GM03348 (cell line): ENCODE results near the gene MORN2.

Experiments used
- DNase-seq: peaks from one replicate; pipeline ENCODE4 v3.0.0; 2012; ENCODE audit warnings: low spot score

The MORN2 gene

GRCh38 chr2:38889575-38889974 is 13.8 kb downstream of the MORN2 start, which contains the start of gene ARHGEF33:
Gene ARHGEF33 (plus strand): TSS chr2:38889875. CDS start chr2:38919448, 29,573 bp downstream.
- DNase-seq: no peak

- no peak for DNase-seq
These were observed 17.0 kb downstream of the MORN2 start for GRCh38 chr2:38892819-38893218.

- no peak for DNase-seq
These were observed 22.5 kb downstream of the MORN2 start for GRCh38 chr2:38898256-38898655.

GRCh38 chr2:38900726-38901125 is 24.9 kb downstream of the MORN2 start:
- no peak for DNase-seq

- no peak for DNase-seq
These were observed 29.5 kb downstream of the MORN2 start for GRCh38 chr2:38905251-38905650.

- DNase-seq: no peak
These were observed 31.5 kb downstream of the MORN2 start for GRCh38 chr2:38907242-38907641.

- no peak for DNase-seq
These were observed 32.2 kb downstream of the MORN2 start for GRCh38 chr2:38907743-38908562.

- no peak for DNase-seq
These were observed 34.1 kb downstream of the MORN2 start for GRCh38 chr2:38909872-38910271.

- DNase-seq: no peak
These were observed 35.4 kb downstream of the MORN2 start for GRCh38 chr2:38911191-38911590.

- DNase-seq: no peak
These were observed 36.8 kb downstream of the MORN2 start for GRCh38 chr2:38912619-38913018.

- no peak for DNase-seq
These were observed 46.6 kb downstream of the MORN2 start for GRCh38 chr2:38922389-38922788.

GRCh38 chr2:38922902-38923301 is 47.1 kb downstream of the MORN2 start:
- DNase-seq: no peak

GRCh38 chr2:38925982-38926381 is 50.2 kb downstream of the MORN2 start:
- DNase-seq: no peak

GRCh38 chr2:38930600-38930999 is 54.8 kb downstream of the MORN2 start:
- no peak for DNase-seq
